Right hindlimb (tissue), 1 donor: ENCODE results near the gene AIFM3.
"Not testable (repeated sequence)": the region's sequence is repeated elsewhere in the genome, so short reads cannot be mapped to it uniquely, and the experiment has no call there.

Source experiments
- DNase-seq: peaks from one replicate; pipeline ENCODE4 v3.0.0-alpha.2; 2018

AIFM3 gene

GRCh38 chr22:20942203-20942902, 24.7 kb upstream of the AIFM3 start:
- DNase-seq: not testable (repeated sequence)

GRCh38 chr22:20943104-20943933, 23.7 kb upstream of the AIFM3 start:
- no peak for DNase-seq

DNA sequence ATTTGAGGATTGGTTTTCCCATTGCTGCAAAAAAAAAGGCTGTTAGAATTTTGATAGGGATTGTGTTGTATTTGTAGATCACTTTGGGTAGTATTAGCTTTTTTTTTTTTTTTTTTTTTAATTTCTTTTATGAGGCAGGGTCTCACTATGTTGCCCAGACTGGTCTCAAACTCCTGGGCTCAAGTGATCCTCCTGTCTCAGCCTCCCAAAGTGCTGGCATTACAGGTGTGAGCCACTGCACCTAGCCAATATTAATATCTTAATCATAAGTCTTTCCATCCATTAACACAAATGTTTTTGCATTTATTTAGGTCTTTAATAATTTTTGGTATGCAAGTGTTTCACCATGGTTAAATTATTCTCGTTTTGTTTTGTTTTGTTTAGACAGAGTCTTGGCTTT, 23.0 kb upstream of the AIFM3 start:
- no peak for DNase-seq

DNA sequence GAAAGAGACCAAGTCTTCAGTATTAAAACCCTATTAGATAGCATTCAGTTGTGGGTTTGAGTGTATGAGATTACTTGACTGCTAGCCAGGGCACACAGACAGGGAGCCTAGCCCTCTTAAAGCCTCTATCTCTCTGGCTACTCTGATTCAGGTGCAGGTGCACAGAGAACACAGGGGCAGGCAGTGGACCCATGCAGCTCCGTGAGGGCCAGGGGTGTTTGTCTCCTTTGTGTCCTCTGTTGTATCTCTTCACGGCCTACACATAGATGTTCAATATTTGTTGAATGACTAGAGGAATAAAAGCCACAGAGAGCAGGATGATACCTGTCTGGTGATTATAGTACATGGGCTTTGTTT, 21.5 kb upstream of the AIFM3 start:
- no peak for DNase-seq

- no peak for DNase-seq
Observed at GRCh38 chr22:20946080-20946986, 20.7 kb upstream of the AIFM3 start.

DNA sequence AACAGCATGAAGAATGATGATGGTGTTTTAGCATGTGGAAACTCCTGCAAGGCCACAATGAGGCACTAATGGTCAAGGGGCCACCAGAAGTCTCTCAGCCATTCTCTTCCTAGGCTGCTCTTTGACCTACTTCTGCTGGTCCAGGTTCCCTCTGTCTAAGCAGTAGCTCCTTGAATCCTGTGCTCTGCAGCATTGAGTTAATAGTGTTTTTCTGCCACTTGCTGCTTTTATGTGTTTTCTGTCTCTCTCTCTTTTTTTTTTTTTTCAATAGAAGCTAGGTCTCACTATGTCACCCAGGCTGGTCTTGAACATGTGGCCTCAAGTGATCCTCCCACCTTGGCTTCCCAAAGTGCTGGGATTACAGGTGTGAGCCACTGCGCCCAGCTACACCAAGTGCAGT, 20.1 kb upstream of the AIFM3 start:
- DNase-seq: no peak

DNA sequence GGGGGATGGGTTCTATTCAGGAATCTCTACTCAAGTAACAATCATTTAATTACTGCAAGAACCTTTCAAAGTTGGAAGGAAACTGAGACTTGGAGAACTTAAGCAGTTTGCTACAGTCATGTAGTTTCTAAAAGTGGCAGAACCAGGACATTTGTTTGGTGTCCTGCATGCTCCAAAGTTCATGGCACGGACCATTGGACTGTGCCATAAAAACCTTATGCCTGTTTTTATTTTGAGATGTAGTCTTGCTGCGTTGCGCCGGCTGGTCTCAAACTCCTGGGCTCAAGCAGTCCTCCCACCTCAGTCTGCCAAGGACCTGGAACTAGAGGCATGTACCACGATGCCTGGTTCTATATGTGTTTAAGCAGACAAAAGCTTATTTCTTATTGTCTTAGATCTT, 18.6 kb upstream of the AIFM3 start:
- no peak for DNase-seq

DNA sequence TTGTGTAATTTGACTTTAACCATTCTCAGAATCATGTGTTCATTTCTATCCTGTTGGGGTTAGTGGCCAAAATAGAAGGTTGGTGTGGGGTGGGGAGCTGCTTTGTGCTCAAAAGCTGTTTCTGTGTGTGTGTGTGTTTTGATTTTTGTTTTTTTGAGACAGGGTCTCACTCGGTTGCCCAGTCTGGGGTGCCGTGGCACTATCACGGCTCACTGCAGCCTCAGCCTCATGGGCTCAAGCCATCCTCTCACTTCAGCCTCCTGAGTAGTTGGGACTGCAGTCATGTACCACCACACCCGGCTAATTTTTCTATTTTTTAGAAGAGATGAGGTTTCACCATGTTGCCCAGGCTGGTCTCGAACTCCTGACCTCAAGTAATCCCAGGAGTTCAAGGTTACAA, 18.1 kb upstream of the AIFM3 start:
- no peak for DNase-seq

DNA sequence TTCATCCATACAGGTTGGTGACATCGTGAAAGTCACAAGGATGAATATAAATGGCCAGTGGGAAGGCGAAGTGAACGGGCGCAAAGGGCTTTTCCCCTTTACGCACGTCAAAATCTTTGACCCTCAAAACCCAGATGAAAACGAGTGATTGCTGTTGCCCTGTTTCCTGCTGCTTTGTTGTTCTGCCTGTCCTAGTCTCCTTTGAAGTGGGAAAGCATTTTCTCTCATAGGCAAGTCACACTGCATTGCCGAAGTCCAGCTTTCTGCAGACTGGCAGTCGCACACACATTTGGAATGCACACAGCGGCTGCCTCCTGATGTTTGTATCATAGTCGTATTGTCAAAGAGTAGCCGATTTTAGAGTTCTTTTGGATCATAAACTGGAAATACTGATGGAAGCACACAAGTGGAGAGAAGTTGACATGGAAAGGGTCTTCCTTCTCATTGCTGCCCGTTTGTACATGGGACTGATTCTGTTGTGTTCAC, 17.3 kb upstream of the AIFM3 start:
- no peak for DNase-seq

GRCh38 chr22:20951151-20951931, 15.7 kb upstream of the AIFM3 start:
- no peak for DNase-seq

DNA sequence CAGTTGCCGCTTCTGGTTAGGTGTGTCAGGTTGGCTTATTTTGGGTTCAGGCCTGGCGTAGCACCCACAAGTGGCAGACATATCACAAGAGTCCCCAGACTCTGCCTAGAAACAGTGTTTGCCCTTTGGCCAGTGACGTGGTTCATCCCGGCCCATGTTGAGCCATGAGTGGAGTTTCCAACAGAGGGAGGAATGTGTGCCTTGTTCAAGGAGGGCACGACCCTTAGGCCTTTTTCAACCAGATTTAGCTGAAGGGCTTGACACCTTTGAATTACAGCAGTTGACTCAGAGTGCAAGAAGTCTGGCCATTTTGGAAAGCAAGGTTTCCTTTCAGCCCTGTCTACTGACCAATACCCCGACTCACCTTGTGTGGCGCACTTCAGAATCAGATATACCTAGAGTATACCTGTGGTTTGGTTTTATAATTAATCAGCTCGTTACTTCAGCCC, 15.1 kb upstream of the AIFM3 start:
- no peak for DNase-seq

- DNase-seq: no peak
Observed at GRCh38 chr22:20952544-20953341, 14.3 kb upstream of the AIFM3 start.

DNA sequence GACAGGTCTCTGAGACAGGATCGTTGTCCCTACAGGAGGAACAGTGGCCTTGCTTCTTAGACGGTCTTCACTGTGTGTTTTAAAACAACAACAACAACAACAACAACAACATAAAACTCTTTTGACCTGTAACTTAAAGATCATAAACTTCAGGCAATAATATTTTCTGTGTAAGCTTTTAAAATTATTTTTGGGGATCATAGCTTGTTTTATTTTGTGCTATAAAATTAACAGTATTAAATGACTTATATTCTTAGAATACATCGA, 13.8 kb upstream of the AIFM3 start:
- no peak for DNase-seq

DNA sequence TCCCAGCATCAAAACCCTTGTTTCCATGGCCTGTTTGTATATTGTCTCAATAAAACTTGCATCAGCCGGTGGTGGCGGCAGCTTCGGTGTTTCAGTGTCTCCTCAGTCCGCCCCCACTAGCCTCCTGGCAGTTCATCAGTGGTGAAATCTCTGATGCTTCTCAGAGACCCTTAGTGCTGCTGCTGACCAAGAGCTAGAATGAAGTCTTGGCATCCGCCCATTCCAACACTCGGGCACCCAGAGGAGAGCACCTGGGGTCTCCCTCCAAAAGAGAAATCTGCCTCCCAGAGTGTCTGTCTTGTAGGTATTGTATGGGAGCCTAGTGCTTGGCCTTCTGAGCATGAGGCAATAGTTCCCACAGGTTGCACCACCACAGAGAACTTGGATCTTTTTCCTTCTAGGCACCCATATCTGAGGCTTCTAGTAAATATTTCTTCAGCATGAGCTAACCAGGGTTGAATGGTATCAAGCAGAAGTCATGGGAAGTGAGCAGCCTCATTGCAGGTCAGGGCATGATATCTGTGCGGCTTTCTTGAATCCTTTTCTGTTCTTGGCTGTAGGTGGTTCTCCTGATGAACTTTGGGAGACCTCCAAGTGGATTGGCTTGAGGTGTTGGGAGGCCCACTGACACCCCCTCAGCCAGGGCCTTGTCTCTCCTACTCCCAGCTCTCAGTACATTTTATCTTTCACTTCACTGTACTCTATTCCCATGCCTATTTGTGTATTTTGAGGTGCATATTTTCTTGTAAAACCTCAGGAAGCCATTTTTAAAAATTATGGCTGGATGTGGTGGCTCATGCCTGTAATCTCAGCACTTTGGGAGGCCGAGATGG, 13.2 kb upstream of the AIFM3 start:
- no peak for DNase-seq

DNA sequence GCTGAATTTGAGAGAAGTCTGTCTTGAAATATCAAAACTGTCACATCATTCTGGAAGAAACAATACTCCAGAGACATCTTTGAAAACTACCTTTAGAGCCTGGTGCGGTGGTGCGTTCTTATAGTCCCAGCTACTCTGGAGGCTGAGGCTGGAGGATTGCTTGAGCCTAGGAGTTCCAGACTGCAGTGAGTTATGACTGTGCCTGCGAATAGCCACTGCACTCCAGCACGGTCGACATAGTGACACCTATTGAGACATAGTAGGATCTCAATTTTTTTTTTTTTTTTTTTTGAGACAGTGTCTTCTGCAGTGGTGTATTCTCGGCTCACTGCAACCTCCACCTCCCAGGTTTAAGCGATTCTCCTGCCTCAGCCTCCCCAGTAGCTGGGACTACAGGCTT, 11.5 kb upstream of the AIFM3 start:
- DNase-seq: no peak

GRCh38 chr22:20956258-20957101, 10.6 kb upstream of the AIFM3 start:
- DNase-seq: no peak

GRCh38 chr22:20957102-20957682, 9.9 kb upstream of the AIFM3 start:
- DNase-seq: no peak

- DNase-seq: no peak
Observed at GRCh38 chr22:20957683-20958431, 9.2 kb upstream of the AIFM3 start.
